Breast epithelium (tissue), 3 donors: ENCODE measurements around the gene SCFD1.

Source experiments
- CTCF ChIP-seq, 3 donors: fragments of 450-650 bp; IDR thresholded peaks; one replicate each; pipeline ENCODE4 v1.5.1; 2016 to 2017; ENCODE audit warnings: antibody characterized with exemption in 3 of 3, mild to moderate bottlenecking in 3 of 3, moderate library complexity in 3 of 3
- POLR2AphosphoS5 ChIP-seq, 3 donors: sonication (generic); formaldehyde crosslinking; IDR thresholded peaks; one replicate each; pipeline ENCODE4 v1.6.1; 2017; ENCODE audit warnings: antibody characterized with exemption in 3 of 3

- TF ChIP-seq CTCF (IDR thresholded peaks at IDR 0.05) (no peak), POLR2AphosphoS5 (IDR thresholded peaks at IDR 0.05) (no peak)
Observed at GRCh38 chr14:30623412-30624131, 1.5 kb downstream of the SCFD1 start.
